ENCODE results near the gene R3HDML.

GRCh38 chr20:44343162-44343675, 6.4 kb downstream of the R3HDML start:
- TF ChIP-seq PATZ1 (CRISPR knock-in tag; IDR thresholded peaks at IDR 0.05; ENCODE audit: borderline replicate concordance) (no peak), PREB (CRISPR knock-in tag; IDR thresholded peaks at IDR 0.05) (no peak), CTCF (IDR thresholded peaks at IDR 0.05 in 2 of 3, conservative IDR thresholded peaks at IDR 0.05 in 1 of 3; ENCODE audit: insufficient read depth in 2 of 3, low read depth in 1 of 3, low read length in 3 of 3) (no peak), EZH2 (IDR thresholded peaks at IDR 0.05; ENCODE audit: borderline replicate concordance, low read depth, low read length) (no peak), MTA3 (IDR thresholded peaks at IDR 0.05; ENCODE audit: borderline replicate concordance) (no peak), GTF2F1 (IDR thresholded peaks at IDR 0.05; ENCODE audit: low read depth, low read length) (no peak), SMARCB1 (IDR thresholded peaks at IDR 0.05; ENCODE audit: insufficient read length, low read depth) (no peak), ZBTB33 (CRISPR knock-in tag; IDR thresholded peaks at IDR 0.05) (no peak)
- TF ChIP-seq, protein P1, sequence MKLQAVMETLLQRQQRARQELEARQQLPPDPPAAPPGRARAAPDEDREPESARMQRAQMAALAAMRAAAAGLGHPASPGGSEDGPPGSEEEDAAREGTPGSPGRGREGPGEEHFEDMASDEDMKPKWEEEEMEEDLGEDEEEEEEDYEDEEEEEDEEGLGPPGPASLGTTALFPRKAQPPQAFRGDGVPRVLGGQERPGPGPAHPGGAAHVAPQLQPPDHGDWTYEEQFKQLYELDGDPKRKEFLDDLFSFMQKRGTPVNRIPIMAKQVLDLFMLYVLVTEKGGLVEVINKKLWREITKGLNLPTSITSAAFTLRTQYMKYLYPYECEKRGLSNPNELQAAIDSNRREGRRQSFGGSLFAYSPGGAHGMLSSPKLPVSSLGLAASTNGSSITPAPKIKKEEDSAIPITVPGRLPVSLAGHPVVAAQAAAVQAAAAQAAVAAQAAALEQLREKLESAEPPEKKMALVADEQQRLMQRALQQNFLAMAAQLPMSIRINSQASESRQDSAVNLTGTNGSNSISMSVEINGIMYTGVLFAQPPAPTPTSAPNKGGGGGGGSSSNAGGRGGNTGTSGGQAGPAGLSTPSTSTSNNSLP (IDR thresholded peaks at IDR 0.05; ENCODE audit: borderline replicate concordance, low read depth, low read length) = no peak
- TF ChIP-seq, protein P2, sequence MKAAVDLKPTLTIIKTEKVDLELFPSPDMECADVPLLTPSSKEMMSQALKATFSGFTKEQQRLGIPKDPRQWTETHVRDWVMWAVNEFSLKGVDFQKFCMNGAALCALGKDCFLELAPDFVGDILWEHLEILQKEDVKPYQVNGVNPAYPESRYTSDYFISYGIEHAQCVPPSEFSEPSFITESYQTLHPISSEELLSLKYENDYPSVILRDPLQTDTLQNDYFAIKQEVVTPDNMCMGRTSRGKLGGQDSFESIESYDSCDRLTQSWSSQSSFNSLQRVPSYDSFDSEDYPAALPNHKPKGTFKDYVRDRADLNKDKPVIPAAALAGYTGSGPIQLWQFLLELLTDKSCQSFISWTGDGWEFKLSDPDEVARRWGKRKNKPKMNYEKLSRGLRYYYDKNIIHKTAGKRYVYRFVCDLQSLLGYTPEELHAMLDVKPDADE (conservative IDR thresholded peaks at IDR 0.05; ENCODE audit: control insufficient read depth, low read depth, low read length) = no peak

Measured in K562 (cell line).